NCI-H1436 treated with DMSO at 0.1 percent for 48 hours (cell line): ENCODE results near the gene KCNMA1.

ENCODE experiments used
- DNase-seq: peaks from one replicate; lab custom pipeline; 2025; lab: John Stamatoyannopoulos, UW

The KCNMA1 gene

DNA sequence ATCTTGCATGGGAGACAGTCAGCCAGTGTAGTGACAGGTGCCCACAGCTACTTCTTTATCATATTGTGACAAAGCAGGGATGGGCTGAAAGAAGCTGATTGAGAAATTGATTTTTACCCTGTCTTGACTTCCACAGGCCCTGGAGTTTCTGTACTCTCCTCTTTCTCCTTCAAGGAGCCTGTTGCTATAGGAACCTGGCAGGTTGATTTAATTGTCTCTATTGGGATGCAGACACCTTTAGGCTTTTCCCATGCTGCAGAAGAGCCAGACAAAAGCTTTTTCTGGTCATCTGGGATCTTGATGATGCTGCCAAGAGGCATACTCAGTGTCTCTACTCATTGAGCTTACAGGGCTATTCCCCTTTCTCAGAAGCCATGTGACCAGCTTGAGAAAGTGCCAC, 754.8 kb downstream of the KCNMA1 start:
- no peak for DNase-seq

DNA sequence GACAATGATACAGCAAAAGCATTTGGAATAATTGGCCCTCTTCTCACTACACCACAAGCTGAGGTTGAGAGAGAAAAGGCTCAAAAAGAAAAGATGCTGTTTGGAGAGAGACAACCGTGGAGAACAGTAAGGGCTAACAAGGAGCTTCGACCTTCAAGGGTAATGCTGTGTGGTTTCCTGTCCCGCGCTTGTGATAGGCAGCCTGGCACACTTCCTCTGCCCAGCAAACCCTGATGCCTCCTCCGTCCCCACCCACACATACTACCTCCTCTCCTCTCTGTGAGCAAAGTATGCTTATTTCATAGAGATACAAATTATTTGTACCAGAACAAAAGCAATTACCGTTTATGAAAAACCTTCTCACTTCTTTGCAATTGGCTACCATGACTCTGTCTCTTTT, 755.4 kb downstream of the KCNMA1 start:
- DNase-seq: no peak

DNA sequence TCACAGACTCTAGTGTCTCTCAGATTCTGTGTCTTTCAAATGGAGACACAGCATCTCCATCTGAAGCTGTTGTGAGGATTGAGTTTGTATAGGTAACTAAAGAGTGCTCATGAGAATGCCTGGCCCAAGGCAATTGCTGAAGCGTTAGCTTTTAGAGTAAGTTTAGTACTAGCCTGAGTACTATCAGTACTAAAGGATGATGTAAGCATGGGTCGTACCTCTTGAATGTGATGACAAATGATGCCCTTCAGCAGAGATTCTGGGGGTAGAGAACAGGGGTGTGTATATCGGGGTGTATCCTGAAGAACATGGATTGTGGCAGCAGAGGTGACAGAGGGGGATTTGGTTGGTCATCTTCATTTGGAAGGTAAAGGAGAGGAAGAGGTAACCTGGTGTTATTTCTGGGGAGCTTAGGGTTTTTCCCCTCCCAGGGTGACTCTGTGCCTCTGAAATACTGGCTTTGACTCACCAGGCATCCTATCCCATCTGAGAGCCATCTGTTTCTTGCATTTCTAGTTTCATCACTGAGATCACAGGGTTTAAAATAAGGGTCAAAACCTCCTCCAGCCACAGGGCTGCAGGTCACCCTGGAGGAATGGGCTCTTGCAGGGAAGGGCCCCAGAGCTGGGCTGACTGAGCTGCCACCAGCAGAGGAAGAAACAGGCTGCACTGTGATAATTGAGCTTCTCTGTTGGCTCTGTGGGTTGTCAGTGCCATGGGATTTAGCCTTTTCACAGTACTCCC, 756.0 kb downstream of the KCNMA1 start:
- DNase-seq: no peak

DNA sequence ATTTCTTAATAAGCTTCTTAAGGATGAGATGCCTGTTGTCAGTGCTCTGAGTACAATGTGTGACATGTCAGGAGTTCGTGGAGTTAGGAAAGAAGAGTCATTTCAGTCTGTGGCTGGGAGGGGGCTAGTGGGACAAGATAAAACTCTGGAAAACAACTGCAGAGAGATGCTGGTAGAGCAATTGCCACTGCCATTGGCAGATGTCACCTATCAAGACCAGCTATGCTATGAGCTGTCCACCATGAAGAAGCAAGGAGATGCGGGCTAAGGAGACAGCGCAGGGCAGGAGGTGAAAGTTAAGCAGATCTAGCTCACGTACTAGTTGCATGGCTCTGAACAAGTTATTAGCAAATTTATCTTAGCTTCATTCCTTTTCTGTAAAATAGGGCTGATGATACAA, 756.7 kb downstream of the KCNMA1 start:
- no peak for DNase-seq

DNA sequence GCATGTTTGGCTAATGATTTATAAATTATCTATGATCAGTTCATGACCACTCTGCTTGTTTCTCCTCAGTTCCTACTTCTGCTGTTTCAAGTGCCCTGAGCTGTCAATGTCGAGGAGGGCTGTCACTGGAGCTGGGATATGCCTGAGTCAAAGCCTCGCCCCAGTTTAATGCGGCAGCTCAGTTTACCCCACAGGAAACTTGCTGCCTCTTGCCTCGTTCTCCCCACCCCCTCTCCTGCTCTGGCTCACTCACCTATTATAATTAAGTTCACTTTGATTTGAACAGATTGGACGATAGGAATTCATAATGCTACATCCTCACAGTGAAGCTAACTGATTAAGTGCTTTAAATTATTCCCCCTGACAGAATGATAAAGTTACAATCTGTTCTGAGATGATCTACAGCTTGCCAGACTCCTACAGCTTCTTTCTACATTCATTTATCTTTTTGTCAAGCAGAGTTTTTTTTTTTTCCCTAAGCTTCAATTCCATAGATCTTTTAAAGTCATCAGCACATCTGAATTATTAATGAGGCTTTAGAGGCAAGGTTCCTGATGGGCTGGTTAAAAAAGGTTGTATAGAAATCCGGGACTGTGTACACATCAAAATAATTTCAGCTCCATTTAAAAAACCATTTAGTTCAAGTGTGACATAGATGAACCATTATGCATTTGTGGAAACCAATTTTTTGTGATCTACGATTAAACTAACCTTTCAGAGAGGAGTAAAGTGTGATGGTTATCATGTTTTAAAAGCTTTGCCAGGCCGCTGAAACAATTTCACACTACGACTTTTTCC, 758.3 kb downstream of the KCNMA1 start:
- no peak for DNase-seq

DNA sequence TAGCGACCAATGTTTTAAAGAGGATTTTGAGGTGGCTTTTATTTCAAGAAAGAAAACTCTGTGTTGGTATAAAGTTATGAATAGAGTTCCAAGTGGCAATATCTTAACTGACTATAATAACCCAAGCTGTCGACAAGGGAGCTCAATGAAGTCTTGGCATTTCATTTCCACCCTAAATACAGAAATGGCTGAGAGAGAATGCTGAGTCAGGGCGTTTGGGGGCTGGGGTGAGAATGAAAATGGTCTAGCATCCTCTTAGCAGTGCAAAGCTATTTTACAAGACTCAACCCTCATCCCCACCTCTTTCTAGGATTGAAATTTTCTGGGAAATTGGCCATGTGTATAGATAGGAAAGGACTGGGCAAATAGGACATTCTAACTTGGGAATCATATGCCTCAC, 759.1 kb downstream of the KCNMA1 start:
- no peak for DNase-seq

DNA sequence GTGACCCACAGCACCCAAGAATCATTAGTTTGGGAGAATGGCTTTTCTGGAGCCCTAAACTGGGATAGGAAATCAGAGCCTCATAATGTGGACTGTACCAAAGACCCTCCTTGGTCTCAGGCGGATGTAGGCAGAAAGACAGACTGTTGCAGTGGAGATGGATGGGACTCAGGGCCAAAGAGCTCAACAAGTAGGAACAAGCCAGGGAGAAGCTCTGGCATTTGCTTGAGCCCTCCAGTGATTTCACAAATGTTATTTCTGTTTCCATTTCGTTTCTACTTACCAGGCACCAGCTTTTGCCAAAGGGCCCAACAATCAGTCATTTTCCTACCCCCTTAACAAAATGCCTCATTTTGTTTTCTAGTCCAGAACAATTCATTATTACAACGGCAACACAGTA, 762.7 kb downstream of the KCNMA1 start:
- no peak for DNase-seq

DNA sequence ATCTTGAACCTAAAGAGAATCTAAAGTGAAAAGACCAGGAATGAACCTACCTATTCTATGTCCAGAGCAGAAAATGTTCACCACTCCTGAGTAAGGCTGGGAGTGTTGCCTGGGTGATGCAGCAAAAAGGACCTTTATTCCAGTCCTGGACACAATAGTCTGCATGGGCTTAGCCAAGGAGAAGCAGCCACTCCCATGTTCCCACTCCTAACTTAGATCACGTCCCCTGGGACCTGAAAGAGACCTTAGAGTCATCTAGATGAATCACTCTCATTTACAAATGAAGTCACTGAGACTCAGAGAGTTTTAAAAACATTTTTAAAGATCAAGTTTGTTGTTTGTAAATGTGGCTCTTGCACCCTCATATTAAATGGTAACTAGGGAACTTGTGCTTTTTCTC, 763.4 kb downstream of the KCNMA1 start:
- no peak for DNase-seq

DNA sequence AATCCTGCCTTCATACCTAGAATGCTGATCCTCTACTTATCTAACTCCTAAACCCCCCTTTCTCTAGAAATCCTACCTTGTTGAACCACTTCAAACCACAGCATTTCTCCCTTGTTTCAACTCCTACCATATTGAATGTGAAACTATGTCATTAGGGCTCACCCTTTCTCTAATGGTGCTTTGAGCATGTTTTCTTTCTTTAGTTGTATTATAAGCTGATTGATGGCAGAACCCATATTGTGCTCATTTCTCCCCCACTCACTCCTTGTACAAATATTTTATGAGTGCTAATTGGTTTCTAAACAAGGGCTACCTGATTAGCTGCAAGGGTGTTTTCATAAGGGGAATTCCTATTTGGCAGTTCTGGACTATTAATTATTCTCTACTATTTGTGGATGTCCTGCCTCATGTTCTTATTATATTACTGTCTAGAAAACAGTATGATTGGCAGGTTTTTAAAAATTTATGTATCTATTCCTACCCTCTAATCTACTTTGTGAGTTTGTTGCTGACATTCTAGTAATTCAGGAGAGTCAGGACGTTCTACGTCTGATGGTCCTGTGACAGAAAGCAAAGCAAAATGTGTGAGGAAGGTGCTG, 765.8 kb downstream of the KCNMA1 start:
- no peak for DNase-seq

DNA sequence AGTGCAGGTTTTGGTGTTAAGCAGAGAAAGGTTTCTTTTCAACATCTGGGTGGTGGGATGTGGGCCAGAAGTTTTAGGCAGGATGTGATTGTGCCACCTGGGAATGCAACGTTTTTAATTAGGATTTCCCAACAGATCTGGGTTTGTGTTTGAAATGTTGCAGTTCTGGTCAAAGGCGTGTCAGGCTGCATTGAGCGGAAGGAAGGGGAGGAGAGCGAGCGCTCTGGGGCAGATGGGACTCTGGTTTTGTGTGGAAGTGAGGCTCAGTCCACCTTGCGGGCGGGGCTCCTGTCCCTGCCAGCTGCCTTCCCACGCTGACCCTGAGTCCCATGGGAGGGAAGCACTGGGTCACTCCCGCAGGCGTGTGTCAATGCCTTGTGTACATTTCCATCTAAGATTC, 767.7 kb downstream of the KCNMA1 start:
- DNase-seq: no peak

DNA sequence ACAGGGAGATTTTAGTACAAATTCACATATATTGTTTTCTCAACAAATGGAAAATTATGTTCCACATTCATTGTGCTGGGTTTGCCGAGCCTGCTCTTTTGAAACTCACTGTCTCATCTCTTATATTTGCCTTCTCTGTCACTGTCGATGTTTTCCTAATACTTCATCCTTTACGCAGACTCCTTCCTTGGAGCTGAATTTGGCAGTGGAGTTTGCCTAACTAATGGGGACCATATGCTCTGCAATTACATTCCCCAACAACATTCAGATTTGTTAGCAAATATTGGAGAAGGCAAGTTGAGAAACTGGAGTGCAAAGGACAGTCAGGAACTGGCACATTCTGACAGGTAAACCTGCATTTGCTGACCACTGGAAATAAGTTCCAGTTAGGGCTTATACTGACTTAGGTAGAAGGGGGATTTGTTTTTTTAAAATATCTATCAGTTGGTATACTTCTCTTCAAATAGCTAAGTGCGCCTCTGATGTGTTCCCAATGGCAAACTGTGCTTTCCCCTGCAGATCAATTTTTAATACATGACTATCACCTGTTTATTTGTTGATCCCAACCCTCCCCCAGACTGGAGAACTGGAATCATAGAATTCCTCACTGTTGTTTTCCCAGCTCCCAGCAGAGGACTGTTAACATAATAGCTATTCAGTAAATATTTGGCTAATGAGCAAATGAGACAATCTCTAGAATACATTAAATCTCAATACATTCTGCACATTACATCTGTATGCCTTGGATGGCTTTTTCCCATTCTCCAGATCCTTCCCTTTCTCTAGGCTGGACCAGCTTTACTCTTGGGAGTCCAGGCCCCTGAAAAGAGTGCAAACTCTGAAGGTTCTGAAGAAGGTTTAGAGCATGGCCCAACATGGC, 769.3 kb downstream of the KCNMA1 start:
- DNase-seq: no peak

DNA sequence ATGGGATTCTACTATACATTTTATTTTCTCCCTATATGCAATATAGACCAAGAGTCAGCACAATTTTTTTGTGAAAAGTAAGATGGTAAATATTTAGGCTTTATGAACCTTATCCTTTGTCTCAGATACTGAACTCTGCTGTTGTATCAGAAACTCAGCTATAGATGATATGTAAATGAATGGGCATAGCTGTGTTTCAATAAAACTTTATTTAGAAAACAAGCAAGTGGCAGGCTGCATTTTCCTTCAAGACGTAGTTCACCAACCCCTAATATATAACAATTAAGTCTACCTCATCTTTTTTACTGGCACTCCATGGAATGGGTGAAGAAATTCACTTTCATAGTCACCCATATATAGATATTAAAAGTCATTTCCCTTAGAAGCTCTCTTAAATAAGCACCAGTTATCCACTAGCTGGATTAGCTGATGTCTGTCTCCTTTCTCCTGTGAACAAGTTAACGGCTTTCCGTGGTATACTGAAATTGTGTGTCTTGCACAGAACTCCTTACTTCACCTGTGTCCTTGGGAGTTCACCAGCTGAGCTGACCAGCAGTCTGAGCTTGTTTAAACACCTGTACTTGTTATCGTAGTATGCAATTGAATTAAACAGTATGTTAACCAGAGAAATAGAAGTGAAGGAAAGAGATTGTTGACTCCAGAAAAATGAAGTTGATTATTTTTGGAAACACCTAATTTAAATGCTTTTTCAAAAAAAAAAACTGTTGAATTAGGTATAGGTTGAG, 770.6 kb downstream of the KCNMA1 start:
- no peak for DNase-seq

DNA sequence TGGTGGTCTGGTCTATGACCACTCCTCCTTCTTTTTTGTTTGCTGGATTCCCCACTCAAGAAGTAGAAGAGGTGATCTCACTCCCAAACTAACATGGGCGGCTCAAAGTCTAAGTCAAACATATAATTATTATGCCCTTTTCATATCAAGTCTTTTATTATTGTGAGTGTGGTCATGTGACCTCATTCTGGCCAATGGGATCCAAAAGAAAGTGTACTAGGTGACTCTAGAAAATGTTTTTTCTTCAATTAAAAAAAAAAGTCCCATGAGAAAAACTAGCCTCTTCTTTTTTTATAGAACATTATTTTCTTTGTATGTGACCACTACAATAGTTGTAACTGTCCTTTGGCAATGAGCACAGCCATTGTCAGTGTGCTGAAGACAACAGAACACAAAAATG, 772.7 kb downstream of the KCNMA1 start:
- DNase-seq: no peak

DNA sequence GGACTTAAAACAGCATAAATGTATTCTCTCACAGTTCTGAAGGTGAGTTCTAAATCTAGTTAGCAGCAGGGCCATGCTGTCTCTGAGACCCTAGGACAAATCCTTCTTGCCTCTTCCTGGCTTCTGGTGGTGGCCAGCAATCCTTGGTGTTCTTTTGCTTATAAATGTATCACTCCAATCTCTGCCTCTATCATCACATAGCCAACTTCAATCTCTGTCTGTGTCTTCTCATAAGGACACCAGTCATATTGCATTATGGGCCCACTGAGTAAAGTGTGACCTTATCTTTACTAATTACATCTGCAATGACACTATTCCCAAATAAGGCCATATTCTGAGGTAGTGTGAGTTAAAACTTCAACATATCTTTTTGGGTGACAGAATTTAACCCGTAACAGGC, 778.9 kb downstream of the KCNMA1 start:
- no peak for DNase-seq

DNA sequence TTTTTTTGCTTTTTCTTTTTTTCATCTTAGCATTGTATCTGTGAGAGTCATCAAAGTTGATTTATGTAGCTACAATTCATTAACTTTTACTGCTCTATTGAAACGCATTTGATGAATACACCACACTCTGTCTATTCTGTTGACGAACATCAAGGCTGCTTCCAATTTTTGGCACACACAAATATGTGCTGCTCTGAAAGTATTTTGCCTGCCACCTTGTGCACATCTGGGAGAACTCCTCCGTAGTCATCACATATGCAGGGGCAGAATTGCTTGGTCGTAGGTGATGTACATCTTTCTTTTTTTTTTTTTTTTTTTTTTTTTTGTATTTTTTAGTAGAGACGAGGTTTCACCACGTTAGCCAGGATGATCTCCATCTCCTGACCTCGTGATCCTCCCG, 796.8 kb downstream of the KCNMA1 start:
- no peak for DNase-seq

DNA sequence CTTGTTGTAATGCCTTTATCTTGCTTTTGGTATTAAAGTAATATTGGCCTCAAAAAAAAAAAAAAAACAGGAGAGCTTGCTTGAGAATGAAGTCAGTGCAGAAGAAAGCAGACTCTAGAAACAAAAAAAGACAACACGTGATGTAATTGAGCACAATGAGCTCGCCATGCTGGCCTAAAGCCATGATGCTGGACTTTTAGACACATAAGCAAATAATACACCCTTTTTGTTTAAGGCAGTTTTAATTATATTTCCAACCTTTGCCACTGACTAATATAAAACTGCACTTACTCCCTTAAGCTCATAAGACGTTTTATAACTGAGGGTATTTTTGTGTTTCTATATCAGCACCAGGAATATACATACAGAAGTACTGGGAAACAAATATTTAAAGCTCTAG, 798.3 kb downstream of the KCNMA1 start:
- no peak for DNase-seq

DNA sequence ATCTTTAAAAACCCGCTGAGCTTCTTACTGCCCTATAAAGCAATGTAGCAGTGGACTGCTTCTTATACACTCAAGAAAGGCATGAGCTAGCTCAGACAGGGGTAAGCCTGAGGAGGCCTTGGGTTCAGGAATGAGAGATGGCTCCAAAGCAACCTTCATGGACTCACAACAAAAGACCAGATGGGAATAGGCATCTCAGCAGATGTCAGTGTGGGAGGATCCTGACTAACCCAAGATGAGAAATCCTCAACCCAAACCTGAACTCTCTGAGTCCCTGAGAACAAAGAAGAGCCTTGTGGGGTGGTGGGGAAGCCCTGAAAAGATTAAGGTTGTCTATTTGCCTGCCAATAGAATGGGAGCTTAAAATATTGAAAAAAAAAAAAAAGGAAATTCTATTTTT, 807.4 kb downstream of the KCNMA1 start:
- DNase-seq: no peak

DNA sequence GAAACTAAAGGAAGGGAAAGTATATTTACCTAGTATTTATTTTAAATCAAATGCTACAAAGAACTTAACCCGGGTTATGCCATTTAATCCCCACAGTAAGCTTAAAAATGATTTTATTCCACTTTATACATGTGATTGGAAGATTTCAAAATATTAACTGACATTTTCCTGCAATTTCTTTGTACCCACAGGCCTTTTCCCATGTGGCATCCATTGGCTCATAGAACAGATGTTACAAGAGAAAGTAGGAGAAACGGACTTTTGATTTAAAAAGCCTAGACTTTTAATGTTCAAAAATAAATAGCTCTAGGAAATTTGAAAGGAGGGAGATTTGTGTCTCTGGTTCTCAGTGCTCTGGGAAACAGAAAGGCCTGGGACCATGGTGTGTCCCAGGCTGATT, 807.9 kb downstream of the KCNMA1 start:
- DNase-seq: no peak
